A673 (cell line): ENCODE data around the gene CLTB. TPM values are rescaled to one million over a fixed set of nuclear protein-coding genes. Genes with fewer than 3 reads are reported as not detected.
A peak's percentile ranks its signal among the peaks of the same experiment; 100 is the strongest.

ENCODE experiments used
- BruUV-seq: library from RNA; stranded (reverse); fragments of 400-500 nt; replicated peaks from 2 replicates; lab custom pipeline; 2021; lab: Mats Ljungman, UMichigan
- CTCF ChIA-PET: fragments of 300-600 bp; sonication (Branson Sonifier 250); formaldehyde crosslinking; loops from one replicate; lab custom pipeline; 2022; ENCODE audit warnings: antibody characterized with exemption; lab: Charles Lee
- POLR2A ChIA-PET: fragments of 300-600 bp; sonication (Branson Sonifier 250); formaldehyde crosslinking; loops from one replicate; lab custom pipeline; 2022; ENCODE audit warnings: antibody characterized with exemption; ENCODE audit not compliant: low non-redundant PET; lab: Charles Lee
- DNase-seq: peaks from one replicate; pipeline ENCODE4 v3.0.0-alpha.2; 2015; ENCODE audit warnings: low spot score
- H3K27ac ChIP-seq: fragments of 200-600 bp; sonication (generic); 2 replicates; pipeline ENCODE4 v1.5.1; 2016; ENCODE audit warnings: mixed run types, low read depth, mild to moderate bottlenecking, mixed read lengths, antibody characterized with exemption, low read length; ENCODE audit not compliant: poor library complexity, severe bottlenecking
- H3K27me3 ChIP-seq: fragments of 200-600 bp; sonication (generic); replicated peaks from 2 replicates; pipeline ENCODE4 v1.6.1; 2017; ENCODE audit warnings: mixed run types, low read depth, mild to moderate bottlenecking, mixed read lengths, antibody characterized with exemption, low read length; ENCODE audit not compliant: insufficient read depth, poor library complexity
- H3K36me3 ChIP-seq: fragments of 200-600 bp; sonication (generic); 2 replicates; pipeline ENCODE4 v1.6.1; 2016; ENCODE audit warnings: mixed run types, mild to moderate bottlenecking, mixed read lengths, antibody characterized with exemption, low read length; ENCODE audit not compliant: insufficient read depth, poor library complexity, severe bottlenecking
- H3K4me1 ChIP-seq: fragments of 200-600 bp; sonication (generic); 2 replicates; pipeline ENCODE4 v1.6.1; 2017; ENCODE audit warnings: mixed run types, mild to moderate bottlenecking, mixed read lengths, antibody characterized with exemption, low read length; ENCODE audit not compliant: insufficient read depth, poor library complexity, severe bottlenecking
- H3K4me3 ChIP-seq: fragments of 200-600 bp; sonication (generic); 2 replicates; pipeline ENCODE4 v1.5.1; 2016; ENCODE audit warnings: low read depth, mixed run types, mild to moderate bottlenecking, mixed read lengths, low read length; ENCODE audit not compliant: poor library complexity, severe bottlenecking
- H3K9me3 ChIP-seq: fragments of 200-600 bp; sonication (generic); 2 replicates; pipeline ENCODE4 v1.6.1; 2016; ENCODE audit warnings: mixed run types, low read depth, mild to moderate bottlenecking, mixed read lengths, antibody characterized with exemption, low read length; ENCODE audit not compliant: poor library complexity, severe bottlenecking
- EZH2 ChIP-seq: fragments of 200-600 bp; sonication (generic); IDR thresholded peaks from 2 replicates; pipeline ENCODE4 v1.6.1; 2017; ENCODE audit warnings: borderline replicate concordance, low read depth, mild to moderate bottlenecking, mixed read lengths, antibody characterized with exemption, low read length; ENCODE audit not compliant: poor library complexity, severe bottlenecking
- intact Hi-C: fragments of 100-400 bp; cut with micrococcal nuclease; formaldehyde crosslinking; loops from one replicate; pipeline ENCODE4 v1.10.0; 2022; ENCODE audit not compliant: unreplicated experiment
- total RNA-seq: library from RNA; stranded (reverse); gene quantifications from 2 replicates; pipeline ENCODE4 v1.2.3, GENCODE V29; 2021
- TF ChIP-seq, protein P1 (sequence below): fragments of 300-800, 200-600 bp; sonication (generic); conservative IDR thresholded peaks from 2 replicates; pipeline ENCODE4 v1.5.1; 2017; ENCODE audit warnings: low read depth, mild to moderate bottlenecking, antibody characterized with exemption, low read length, moderate library complexity, mixed read lengths

Gene CLTB
- total RNA-seq, 1 experiment from 2014 or later, result 61.8 TPM

DNA sequence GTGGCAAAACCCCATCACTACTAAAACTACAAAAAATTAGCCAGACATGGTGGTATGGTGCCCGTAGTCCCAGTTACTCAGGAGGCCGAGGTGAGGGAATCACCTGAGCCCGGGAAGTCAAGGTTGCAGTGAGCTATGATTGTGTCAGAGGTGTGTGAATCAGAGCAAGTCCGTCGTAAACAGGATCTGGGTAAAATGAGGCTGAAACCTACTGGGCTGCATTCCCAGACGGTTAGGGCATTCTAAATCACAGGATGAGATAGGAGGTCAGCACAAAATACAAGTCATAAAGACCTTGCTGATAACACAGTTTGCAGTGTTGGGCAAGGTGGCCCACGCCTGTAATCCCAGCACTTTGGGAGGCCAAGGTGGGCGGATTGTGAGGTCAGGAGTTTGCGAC, 1.9 kb upstream of the CLTB start:
- TF ChIP-seq EZH2, result no peak
- TF ChIP-seq, protein P1, sequence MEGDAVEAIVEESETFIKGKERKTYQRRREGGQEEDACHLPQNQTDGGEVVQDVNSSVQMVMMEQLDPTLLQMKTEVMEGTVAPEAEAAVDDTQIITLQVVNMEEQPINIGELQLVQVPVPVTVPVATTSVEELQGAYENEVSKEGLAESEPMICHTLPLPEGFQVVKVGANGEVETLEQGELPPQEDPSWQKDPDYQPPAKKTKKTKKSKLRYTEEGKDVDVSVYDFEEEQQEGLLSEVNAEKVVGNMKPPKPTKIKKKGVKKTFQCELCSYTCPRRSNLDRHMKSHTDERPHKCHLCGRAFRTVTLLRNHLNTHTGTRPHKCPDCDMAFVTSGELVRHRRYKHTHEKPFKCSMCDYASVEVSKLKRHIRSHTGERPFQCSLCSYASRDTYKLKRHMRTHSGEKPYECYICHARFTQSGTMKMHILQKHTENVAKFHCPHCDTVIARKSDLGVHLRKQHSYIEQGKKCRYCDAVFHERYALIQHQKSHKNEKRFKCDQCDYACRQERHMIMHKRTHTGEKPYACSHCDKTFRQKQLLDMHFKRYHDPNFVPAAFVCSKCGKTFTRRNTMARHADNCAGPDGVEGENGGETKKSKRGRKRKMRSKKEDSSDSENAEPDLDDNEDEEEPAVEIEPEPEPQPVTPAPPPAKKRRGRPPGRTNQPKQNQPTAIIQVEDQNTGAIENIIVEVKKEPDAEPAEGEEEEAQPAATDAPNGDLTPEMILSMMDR, result no peak

DNA sequence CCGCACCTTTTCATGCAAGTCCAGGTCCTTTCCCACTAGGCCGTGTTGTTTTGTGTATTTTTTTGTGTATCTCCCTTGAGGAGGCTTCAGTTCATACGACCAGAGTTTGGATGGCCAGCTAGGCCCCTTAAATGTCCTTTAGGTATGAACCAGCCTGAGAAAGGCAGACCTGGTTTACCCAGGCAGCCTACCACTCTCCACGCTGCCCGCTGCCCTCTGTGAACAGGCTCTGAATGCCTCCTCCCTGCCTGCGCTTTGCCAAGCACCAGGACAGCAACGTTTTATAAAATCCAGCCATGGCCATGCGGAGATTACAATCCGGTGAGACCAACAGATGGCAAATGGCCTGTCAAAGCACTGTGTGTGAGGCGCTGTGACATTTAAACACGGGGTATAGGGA, 626 bp upstream of the CLTB start:
- H3K4me3 ChIP-seq, result peak overlapping the region; percentile 82

More for the DNA sequence above, 1.9 kb upstream of the CLTB start:
- H3K4me3 ChIP-seq, result no peak overlapping the region
- no peak for DNase-seq
- no peaks in the 10 kb centered on the region for H3K27me3 ChIP-seq
- H3K4me1 ChIP-seq, result peaks cover 6% of the 10 kb centered on the region
- H3K36me3 ChIP-seq, result no peaks in the 10 kb centered on the region
- ChIA-PET CTCF (no interaction called here), POLR2A (no interaction called here)
- intact Hi-C loops, result loop anchor here (5.0 kb wide), 2 partner anchors 154 to 199 kb away; no protein-coding TSS in a partner anchor
- H3K27ac ChIP-seq, result no peak overlapping the region
- BruUV-seq, result no TSS peak
- no peaks in the 10 kb centered on the region for H3K9me3 ChIP-seq

GRCh38 chr5:176415240-176415951, 943 bp downstream of the CLTB start:
- POLR2A ChIA-PET, result no interaction called here
- BruUV-seq, result no TSS peak

More for the DNA sequence above, 626 bp upstream of the CLTB start:
- no peaks in the 10 kb centered on the region for H3K9me3 ChIP-seq
- H3K4me1 ChIP-seq, result peaks cover 6% of the 10 kb centered on the region
- intact Hi-C loops, result loop anchor here (5.0 kb wide), 2 partner anchors 155 to 200 kb away; no protein-coding TSS in a partner anchor
- CTCF ChIA-PET, result interaction anchor here (0.6 to 0.8 kb wide), 2 partner anchors 31 to 85 kb away, joined by 3 to 5 read pairs; no protein-coding TSS in a partner anchor
- H3K27ac ChIP-seq, result no peak overlapping the region
- no peak for TF ChIP-seq EZH2
- TF ChIP-seq, protein P1, result no peak
- no peaks in the 10 kb centered on the region for H3K36me3 ChIP-seq
- no peak for DNase-seq
- no peaks in the 10 kb centered on the region for H3K27me3 ChIP-seq
- POLR2A ChIA-PET, result no interaction called here
- no TSS peak for BruUV-seq

More at GRCh38 chr5:176415240-176415951, 943 bp downstream of the CLTB start:
- no peak for TF ChIP-seq EZH2
- TF ChIP-seq, protein P1, result no peak
- Histone ChIP-seq H3K27ac (peak overlapping the region; percentile 73), H3K27me3 (no peaks in the 10 kb centered on the region), H3K9me3 (no peaks in the 10 kb centered on the region), H3K36me3 (no peaks in the 10 kb centered on the region), H3K4me3 (peak overlapping the region; percentile 82), H3K4me1 (peaks cover 6% of the 10 kb centered on the region)
- CTCF ChIA-PET, result no interaction called here
- no peak for DNase-seq
- intact Hi-C loops, result loop anchor here (5.0 kb wide), 2 partner anchors 157 to 202 kb away; no protein-coding TSS in a partner anchor
